ENCODE measurements around the gene WDFY3.
A peak's percentile ranks its signal among the peaks of the same experiment; 100 is the strongest.

The WDFY3 gene

GRCh38 chr4:84937381-84937977, 29.0 kb downstream of the WDFY3 start:
- no peak for DNase-seq (ENCODE audit: low spot score)
- H3K4me3 ChIP-seq: no peak overlapping the region
- H3K27ac ChIP-seq: peak overlapping the region; percentile 9 to 53
- no peak for TF ChIP-seq CTCF (IDR thresholded peaks at IDR 0.05)

- TF ChIP-seq CTCF (IDR thresholded peaks at IDR 0.05): no peak
- DNase-seq (ENCODE audit: low spot score): no peak
- Histone ChIP-seq H3K27ac (peak overlapping the region in 1 of 2 donors; percentile 12), H3K4me3 (no peak overlapping the region)
Measured at GRCh38 chr4:84936123-84936522, 30.4 kb downstream of the WDFY3 start.

- no peak for TF ChIP-seq CTCF (IDR thresholded peaks at IDR 0.05)
- DNase-seq (ENCODE audit: low spot score): no peak
- H3K27ac ChIP-seq: no peak overlapping the region
- no peak overlapping the region for H3K4me3 ChIP-seq
Measured at GRCh38 chr4:84932462-84932861, 34.0 kb downstream of the WDFY3 start.

- no peak for TF ChIP-seq CTCF (IDR thresholded peaks at IDR 0.05)
- no peak for DNase-seq (ENCODE audit: low spot score)
- Histone ChIP-seq H3K27ac (no peak overlapping the region), H3K4me3 (no peak overlapping the region)
Measured at GRCh38 chr4:84931961-84932360, 34.5 kb downstream of the WDFY3 start.

GRCh38 chr4:84931274-84931673, 35.2 kb downstream of the WDFY3 start:
- H3K4me3 ChIP-seq: no peak overlapping the region
- H3K27ac ChIP-seq: no peak overlapping the region
- TF ChIP-seq CTCF (IDR thresholded peaks at IDR 0.05): no peak
- DNase-seq (ENCODE audit: low spot score): no peak

GRCh38 chr4:84928089-84928488, 38.4 kb downstream of the WDFY3 start:
- Histone ChIP-seq H3K27ac (no peak overlapping the region), H3K4me3 (no peak overlapping the region)
- DNase-seq (ENCODE audit: low spot score): no peak
- no peak for TF ChIP-seq CTCF (IDR thresholded peaks at IDR 0.05)

GRCh38 chr4:84927428-84927827, 39.1 kb downstream of the WDFY3 start:
- DNase-seq (ENCODE audit: low spot score): no peak

More at GRCh38 chr4:84927428-84927827, 39.1 kb downstream of the WDFY3 start:
- Histone ChIP-seq H3K4me3 (no peak overlapping the region), H3K27ac (no peak overlapping the region)
- TF ChIP-seq CTCF (IDR thresholded peaks at IDR 0.05): no peak

Data from coronary artery (tissue), 2 donors.